Stomach (tissue), 9 donors: ENCODE data around the gene SDK2. TPM values are rescaled to one million over a fixed set of nuclear protein-coding genes. Genes with fewer than 3 reads are reported as not detected.

Experiments
- DNase-seq, 2 donors: peaks; one replicate each; pipeline versions ENCODE4 v3.0.0 to v3.0.0-alpha.2; 2013 to 2019
- H3K27ac ChIP-seq, 5 donors: fragments of 200-600 bp in 4 of 5; sonication (generic) in 4 of 5; one replicate each; pipeline ENCODE4 v1.5.1; 2013 to 2019; ENCODE audit warnings: mild to moderate bottlenecking in 1 of 5, moderate library complexity in 1 of 5
- H3K27me3 ChIP-seq, 3 donors: fragments of 200-600 bp; sonication (generic); one replicate each; pipeline ENCODE4 v1.5.1; 2017 to 2019; ENCODE audit warnings: mixed run types in 1 of 3
- H3K36me3 ChIP-seq, 4 donors: fragments of 200-600 bp; sonication (generic); 1 replicate in 3 of 4; 2 replicates in 1 of 4; pipeline ENCODE4 v1.5.1; 2016 to 2019
- H3K4me1 ChIP-seq, 4 donors: fragments of 200-600 bp; sonication (generic); one replicate each; pipeline ENCODE4 v1.5.1; 2016 to 2019
- H3K4me3 ChIP-seq, 4 donors: fragments of 200-600 bp; sonication (generic) in 3 of 4; one replicate each; pipeline ENCODE4 v1.5.1; 2016 to 2019; ENCODE audit warnings: mild to moderate bottlenecking in 1 of 4
- H3K9me3 ChIP-seq, 4 donors: fragments of 200-600 bp; sonication (generic); one replicate each; pipeline ENCODE4 v1.5.1; 2016 to 2019
- CTCF ChIP-seq, 7 experiments: fragments of 450-650 bp in 4 of 7; fragments of 200-600 bp in 3 of 7; sonication (generic) in 3 of 7; IDR thresholded peaks; one replicate each; pipeline ENCODE4 v1.5.1; 2016 to 2019; ENCODE audit warnings: antibody characterized with exemption in 7 of 7, control low read depth in 2 of 7, mild to moderate bottlenecking in 1 of 7
- EP300 ChIP-seq: sonication (generic); formaldehyde crosslinking; IDR thresholded peaks from one replicate; pipeline ENCODE4 v1.6.1; 2017; ENCODE audit warnings: antibody characterized with exemption
- POLR2A ChIP-seq, 4 donors: fragments of 450-650 bp; IDR thresholded peaks; one replicate each; pipeline ENCODE4 v1.6.1; 2016; ENCODE audit warnings: antibody characterized with exemption in 4 of 4, control low read depth in 2 of 4, mild to moderate bottlenecking in 1 of 4, moderate library complexity in 1 of 4
- POLR2AphosphoS5 ChIP-seq, 3 donors: sonication (generic); formaldehyde crosslinking; IDR thresholded peaks; one replicate each; pipeline ENCODE4 v1.6.1; 2016; ENCODE audit warnings: antibody characterized with exemption in 3 of 3
- WGBS, 5 donors: extraction: QIAGEN DNeasy Blood & Tissue Kit in 3 of 5; methylation state at CpG; one replicate each; pipeline versions ENCODE4 v1.1.5 to v1.1.7; 2013 to 2018; 5-methylcytosine and 5-hydroxymethylcytosine counted together
- intact Hi-C: fragments of 100-400 bp; cut with DNase I; formaldehyde crosslinking; loops from one replicate; pipeline ENCODE4 v1.15.1; 2023; ENCODE audit warnings: low total_unique reads
- polyA plus RNA-seq, 3 donors: library from polyadenylated mRNA; stranded (reverse); fragments of 200-250 nt; gene quantifications; one replicate each; pipeline ENCODE4 v1.2.3, GENCODE V29; 2013
- total RNA-seq, 5 donors: library from RNA; depleted of rRNA; stranded (reverse); fragments of >200 nt; gene quantifications; one replicate each; pipeline versions ENCODE4 v1.1.0 to v1.2.3, GENCODE V29; 2014 to 2016
- donor health status: healthy with polysubstance abuse.
- donor health status: Bipolar disorder and iron deficiency.
- donor health status: healthy.

The SDK2 gene
- total and polyA plus RNA-seq, 8 donors: under 0.01 to 9.6 (median 0.44) TPM; not detected in 1

DNA sequence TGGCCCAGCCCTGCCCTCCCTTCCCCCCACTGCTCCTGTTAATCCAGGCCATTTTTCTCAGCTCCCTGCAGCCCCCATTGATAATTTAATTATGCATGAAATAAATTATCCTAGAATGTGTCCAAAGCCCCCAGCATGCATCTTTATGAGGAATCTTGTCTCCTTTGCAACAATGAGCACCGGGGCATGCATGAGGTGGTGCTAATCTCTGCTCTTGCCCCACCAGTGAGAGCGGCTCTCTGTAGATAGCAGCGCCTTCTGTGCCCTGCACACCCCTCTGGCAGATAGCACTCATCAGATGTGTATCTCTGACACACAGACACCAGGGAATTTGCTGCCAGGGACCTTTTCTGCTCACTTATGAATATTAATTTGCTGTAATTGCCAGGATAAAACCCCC, 192.2 kb downstream of the SDK2 start:
- Histone ChIP-seq H3K4me3 (no peak overlapping the region), H3K27me3 (peaks cover 0 to 19% (median 0%) of the 10 kb centered on the region in 3 donors), H3K27ac (no peak overlapping the region), H3K36me3 (no peaks in the 10 kb centered on the region), H3K9me3 (peaks cover 0 to 5% (median 2%) of the 10 kb centered on the region in 4 donors), H3K4me1 (peaks cover 0 to 7% (median 0%) of the 10 kb centered on the region in 4 donors)
- TF ChIP-seq POLR2AphosphoS5 (IDR thresholded peaks at IDR 0.05) (no peak), POLR2A (IDR thresholded peaks at IDR 0.05) (no peak), EP300 (no peak), CTCF (IDR thresholded peaks at IDR 0.05) (no peak)
- no peak for DNase-seq
- intact Hi-C loops: no loop called here
- 76 to 97% (median 86%) methylated on average over 3 of the region's 3 CpGs for WGBS, 5 donors

GRCh38 chr17:73447319-73447718, 196.9 kb downstream of the SDK2 start:
- Histone ChIP-seq H3K4me3 (no peak overlapping the region), H3K4me1 (no peaks in the 10 kb centered on the region), H3K27me3 (no peaks in the 10 kb centered on the region), H3K9me3 (no peaks in the 10 kb centered on the region), H3K27ac (no peak overlapping the region), H3K36me3 (no peaks in the 10 kb centered on the region)
- TF ChIP-seq POLR2AphosphoS5 (IDR thresholded peaks at IDR 0.05) (no peak), EP300 (no peak), CTCF (IDR thresholded peaks at IDR 0.05) (no peak), POLR2A (IDR thresholded peaks at IDR 0.05) (no peak)
- intact Hi-C loops: no loop called here
- WGBS, 5 donors: 74 to 83% (median 78%) methylated on average over 18 of the region's 18 CpGs
- no peak for DNase-seq

DNA sequence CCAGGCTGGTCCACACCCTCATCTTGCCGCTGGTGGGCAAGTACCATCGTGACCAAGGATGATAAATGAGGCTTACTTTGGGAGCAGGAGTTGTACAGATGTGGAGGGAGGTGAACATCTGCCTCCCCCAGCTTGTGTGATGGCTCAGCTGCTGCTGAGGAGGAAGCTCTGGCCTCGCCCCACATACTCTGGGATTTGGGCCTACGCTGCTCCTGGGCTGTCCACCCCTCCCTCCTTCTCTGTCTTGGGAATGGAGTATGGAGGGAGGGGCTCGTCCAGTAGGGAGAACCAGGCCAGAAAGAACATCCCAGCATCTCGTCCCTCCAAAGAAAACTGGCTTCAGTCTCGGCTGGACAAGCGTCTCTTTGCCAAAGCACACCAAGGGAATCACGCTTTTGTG, 197.6 kb downstream of the SDK2 start:
- DNase-seq: peak in 1 of 2 donors; percentile 57
- no peak overlapping the region for H3K27ac ChIP-seq

GRCh38 chr17:73445466-73445865, 198.8 kb downstream of the SDK2 start:
- DNase-seq: no peak

More for the DNA sequence above, 197.6 kb downstream of the SDK2 start:
- TF ChIP-seq POLR2AphosphoS5 (IDR thresholded peaks at IDR 0.05) (no peak), EP300 (no peak), CTCF (IDR thresholded peaks at IDR 0.05) (no peak), POLR2A (IDR thresholded peaks at IDR 0.05) (no peak)
- H3K9me3 ChIP-seq: no peaks in the 10 kb centered on the region
- no peaks in the 10 kb centered on the region for H3K27me3 ChIP-seq
- no peaks in the 10 kb centered on the region for H3K4me1 ChIP-seq
- no peaks in the 10 kb centered on the region for H3K36me3 ChIP-seq
- H3K4me3 ChIP-seq: no peak overlapping the region
- WGBS, 5 donors: 54 to 63% (median 57%) methylated on average over 7 to 9 of the region's 9 CpGs
- intact Hi-C loops: no loop called here

More at GRCh38 chr17:73445466-73445865, 198.8 kb downstream of the SDK2 start:
- no peaks in the 10 kb centered on the region for H3K4me1 ChIP-seq
- no peaks in the 10 kb centered on the region for H3K27me3 ChIP-seq
- H3K36me3 ChIP-seq: no peaks in the 10 kb centered on the region
- intact Hi-C loops: no loop called here
- WGBS, 5 donors: 80 to 88% (median 87%) methylated on average over 7 of the region's 7 CpGs
- no peak for TF ChIP-seq POLR2A (IDR thresholded peaks at IDR 0.05)
- no peak for TF ChIP-seq POLR2AphosphoS5 (IDR thresholded peaks at IDR 0.05)
- TF ChIP-seq EP300: no peak
- TF ChIP-seq CTCF (IDR thresholded peaks at IDR 0.05): no peak
- H3K27ac ChIP-seq: no peak overlapping the region
- no peaks in the 10 kb centered on the region for H3K9me3 ChIP-seq
- H3K4me3 ChIP-seq: no peak overlapping the region
